A549 (cell line): Measurements from ENCODE around the gene MMP17.
A peak's percentile ranks its signal among the peaks of the same experiment; 100 is the strongest.

Source experiments
- CEBPB ChIP-seq, 2 experiments: fragments of >200 bp in 1 of 2; sonication (Bioruptor Twin) in 1 of 2; formaldehyde crosslinking in 1 of 2; IDR thresholded peaks; 2 replicates each; pipeline ENCODE4 v1.6.1; 2012 to 2016
- EP300 ChIP-seq, 2 experiments: fragments of >200 bp; sonication (Bioruptor Twin); formaldehyde crosslinking; IDR thresholded peaks; 2 replicates in 1 of 2; 3 replicates in 1 of 2; pipeline ENCODE4 v1.6.1; 2016 to 2017
- FOSL2 ChIP-seq, 2 experiments: fragments of 450-650 bp in 1 of 2; fragments of >200 bp in 1 of 2; sonication (Bioruptor Twin) in 1 of 2; formaldehyde crosslinking; IDR thresholded peaks; 2 replicates each; pipeline versions ENCODE4 v1.5.0 to v1.6.1; 2016 to 2020; ENCODE audit warnings: mild to moderate bottlenecking in 1 of 2, moderate library complexity in 1 of 2
- MAFK ChIP-seq: fragments of 450-650 bp; IDR thresholded peaks from 2 replicates; pipeline ENCODE4 v1.6.1; 2014; ENCODE audit not compliant: partially characterized antibody
- NFE2L2 ChIP-seq: fragments of 150-350 bp; conservative IDR thresholded peaks from 2 replicates; pipeline ENCODE4 v1.6.1; 2014; ENCODE audit warnings: low read length
- POLR2A ChIP-seq: IDR thresholded peaks from 2 replicates; pipeline ENCODE4 v1.6.1; 2012; ENCODE audit warnings: mild to moderate bottlenecking, low read length
- RFX5 ChIP-seq: fragments of 450-650 bp; IDR thresholded peaks from 2 replicates; pipeline ENCODE4 v1.7.1; 2014; ENCODE audit warnings: antibody characterized with exemption, mild to moderate bottlenecking, moderate library complexity
- SMC3 ChIP-seq: fragments of >200 bp; sonication (Bioruptor Twin); formaldehyde crosslinking; IDR thresholded peaks from 3 replicates; pipeline ENCODE4 v1.6.1; 2018; ENCODE audit warnings: inconsistent platforms
- TF ChIP-seq, protein P1 (sequence below): fragments of 200-600 bp; sonication (generic); IDR thresholded peaks from 2 replicates; pipeline ENCODE4 v1.6.1; 2016; ENCODE audit warnings: antibody characterized with exemption, mild to moderate bottlenecking, moderate library complexity
- TF ChIP-seq, protein P2 (sequence below): fragments of >200 bp; sonication (Bioruptor Twin); formaldehyde crosslinking; IDR thresholded peaks from 3 replicates; pipeline ENCODE4 v1.5.1; 2016
- TF ChIP-seq, protein P3 (sequence below): fragments of 450-650 bp; IDR thresholded peaks from 2 replicates; pipeline ENCODE4 v1.6.1; 2014; ENCODE audit warnings: antibody characterized with exemption

DNA sequence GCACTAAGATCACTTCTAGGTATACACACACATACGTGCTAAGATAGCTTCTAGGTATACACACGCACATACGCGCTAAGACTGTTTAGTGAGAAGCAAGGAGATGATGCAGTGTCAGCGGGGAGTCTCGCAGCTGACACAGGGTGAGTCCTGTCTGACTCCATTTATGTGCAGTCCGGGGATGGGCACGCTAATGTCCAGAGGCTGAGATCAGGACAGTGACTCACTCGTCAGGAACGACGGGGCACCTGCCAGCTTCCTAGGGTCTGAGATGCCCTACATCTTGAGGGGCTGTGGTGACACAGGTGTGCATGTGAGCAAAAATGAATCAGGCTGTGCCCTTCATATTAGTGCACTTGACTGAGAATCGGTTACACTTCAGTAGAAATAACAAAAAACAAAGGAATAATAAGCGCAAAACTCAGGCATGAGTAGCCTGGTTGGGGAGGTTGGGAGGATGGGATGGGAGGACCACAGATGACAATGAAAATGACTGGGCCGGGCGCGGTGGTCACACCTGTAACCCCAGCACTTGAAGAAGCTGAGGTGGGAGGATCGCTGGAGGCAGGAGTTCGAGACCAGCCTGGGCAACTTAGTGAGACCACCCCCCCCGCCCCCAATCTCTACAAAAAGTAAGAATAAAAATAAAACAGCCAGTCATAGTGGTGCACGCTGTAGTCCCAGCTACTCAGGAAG is 37.1 kb downstream of the MMP17 start:
- TF ChIP-seq, protein P1, sequence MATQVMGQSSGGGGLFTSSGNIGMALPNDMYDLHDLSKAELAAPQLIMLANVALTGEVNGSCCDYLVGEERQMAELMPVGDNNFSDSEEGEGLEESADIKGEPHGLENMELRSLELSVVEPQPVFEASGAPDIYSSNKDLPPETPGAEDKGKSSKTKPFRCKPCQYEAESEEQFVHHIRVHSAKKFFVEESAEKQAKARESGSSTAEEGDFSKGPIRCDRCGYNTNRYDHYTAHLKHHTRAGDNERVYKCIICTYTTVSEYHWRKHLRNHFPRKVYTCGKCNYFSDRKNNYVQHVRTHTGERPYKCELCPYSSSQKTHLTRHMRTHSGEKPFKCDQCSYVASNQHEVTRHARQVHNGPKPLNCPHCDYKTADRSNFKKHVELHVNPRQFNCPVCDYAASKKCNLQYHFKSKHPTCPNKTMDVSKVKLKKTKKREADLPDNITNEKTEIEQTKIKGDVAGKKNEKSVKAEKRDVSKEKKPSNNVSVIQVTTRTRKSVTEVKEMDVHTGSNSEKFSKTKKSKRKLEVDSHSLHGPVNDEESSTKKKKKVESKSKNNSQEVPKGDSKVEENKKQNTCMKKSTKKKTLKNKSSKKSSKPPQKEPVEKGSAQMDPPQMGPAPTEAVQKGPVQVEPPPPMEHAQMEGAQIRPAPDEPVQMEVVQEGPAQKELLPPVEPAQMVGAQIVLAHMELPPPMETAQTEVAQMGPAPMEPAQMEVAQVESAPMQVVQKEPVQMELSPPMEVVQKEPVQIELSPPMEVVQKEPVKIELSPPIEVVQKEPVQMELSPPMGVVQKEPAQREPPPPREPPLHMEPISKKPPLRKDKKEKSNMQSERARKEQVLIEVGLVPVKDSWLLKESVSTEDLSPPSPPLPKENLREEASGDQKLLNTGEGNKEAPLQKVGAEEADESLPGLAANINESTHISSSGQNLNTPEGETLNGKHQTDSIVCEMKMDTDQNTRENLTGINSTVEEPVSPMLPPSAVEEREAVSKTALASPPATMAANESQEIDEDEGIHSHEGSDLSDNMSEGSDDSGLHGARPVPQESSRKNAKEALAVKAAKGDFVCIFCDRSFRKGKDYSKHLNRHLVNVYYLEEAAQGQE = no peak
- TF ChIP-seq EP300 (IDR thresholded peaks at IDR 0.05) (peak; percentile 71 to 80; a peak in 2 of 5 replicates), POLR2A (no peak), NFE2L2 (0 out of 2 replicates have a peak, but pooled peaks have one; percentile 13), RFX5 (no peak), SMC3 (no peak), FOSL2 (IDR thresholded peaks at IDR 0.05) (peak; percentile 75), FOSL2 (CRISPR knock-in tag; IDR thresholded peaks at IDR 0.05) (peak; percentile 96), CEBPB (IDR thresholded peaks at IDR 0.05) (peak in 1 of 2 experiments; percentile 54; a peak in 1 of 4 replicates), MAFK (peak; percentile 35)
- TF ChIP-seq, protein P2, sequence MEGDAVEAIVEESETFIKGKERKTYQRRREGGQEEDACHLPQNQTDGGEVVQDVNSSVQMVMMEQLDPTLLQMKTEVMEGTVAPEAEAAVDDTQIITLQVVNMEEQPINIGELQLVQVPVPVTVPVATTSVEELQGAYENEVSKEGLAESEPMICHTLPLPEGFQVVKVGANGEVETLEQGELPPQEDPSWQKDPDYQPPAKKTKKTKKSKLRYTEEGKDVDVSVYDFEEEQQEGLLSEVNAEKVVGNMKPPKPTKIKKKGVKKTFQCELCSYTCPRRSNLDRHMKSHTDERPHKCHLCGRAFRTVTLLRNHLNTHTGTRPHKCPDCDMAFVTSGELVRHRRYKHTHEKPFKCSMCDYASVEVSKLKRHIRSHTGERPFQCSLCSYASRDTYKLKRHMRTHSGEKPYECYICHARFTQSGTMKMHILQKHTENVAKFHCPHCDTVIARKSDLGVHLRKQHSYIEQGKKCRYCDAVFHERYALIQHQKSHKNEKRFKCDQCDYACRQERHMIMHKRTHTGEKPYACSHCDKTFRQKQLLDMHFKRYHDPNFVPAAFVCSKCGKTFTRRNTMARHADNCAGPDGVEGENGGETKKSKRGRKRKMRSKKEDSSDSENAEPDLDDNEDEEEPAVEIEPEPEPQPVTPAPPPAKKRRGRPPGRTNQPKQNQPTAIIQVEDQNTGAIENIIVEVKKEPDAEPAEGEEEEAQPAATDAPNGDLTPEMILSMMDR = no peak
- TF ChIP-seq, protein P3, sequence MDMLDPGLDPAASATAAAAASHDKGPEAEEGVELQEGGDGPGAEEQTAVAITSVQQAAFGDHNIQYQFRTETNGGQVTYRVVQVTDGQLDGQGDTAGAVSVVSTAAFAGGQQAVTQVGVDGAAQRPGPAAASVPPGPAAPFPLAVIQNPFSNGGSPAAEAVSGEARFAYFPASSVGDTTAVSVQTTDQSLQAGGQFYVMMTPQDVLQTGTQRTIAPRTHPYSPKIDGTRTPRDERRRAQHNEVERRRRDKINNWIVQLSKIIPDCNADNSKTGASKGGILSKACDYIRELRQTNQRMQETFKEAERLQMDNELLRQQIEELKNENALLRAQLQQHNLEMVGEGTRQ = no peak
